GM13977 (cell line): ENCODE results near the gene PDE4D.
"Not testable (repeated sequence)": the region's sequence is repeated elsewhere in the genome, so short reads cannot be mapped to it uniquely, and the experiment has no call there.

Experiments
- DNase-seq: peaks from one replicate; pipeline ENCODE4 v3.0.0; 2012; ENCODE audit warnings: low spot score
- CTCF ChIP-seq: IDR thresholded peaks from 2 replicates; pipeline ENCODE4 v1.5.1; 2012; ENCODE audit warnings: mild to moderate bottlenecking, control low read depth; ENCODE audit not compliant: insufficient read depth; ENCODE audit errors: extremely low read depth, missing control alignments
- in situ Hi-C: fragments of 300-500 bp; cut with MboI; formaldehyde crosslinking; loops from one replicate; pipeline ENCODE4 v1.12.0; 2022; ENCODE audit warnings: low sequenced_read_pairs, low pct_unique_long_range_greater_than_20kb, mixed read lengths, inconsistent platforms; ENCODE audit not compliant: unreplicated experiment

PDE4D gene

GRCh38 chr5:59673438-59674058, 220.0 kb downstream of the PDE4D start:
- peak; percentile 75 for TF ChIP-seq CTCF
- peak; percentile 9 for DNase-seq
- in situ Hi-C loops = loop anchor here (25.0 kb wide), 1 partner anchor 161 kb away; no protein-coding TSS in a partner anchor

GRCh38 chr5:59666440-59667068, 227.0 kb downstream of the PDE4D start:
- no peak for TF ChIP-seq CTCF
- no peak for DNase-seq
- in situ Hi-C loops = loop anchor here (25.0 kb wide), 1 partner anchor 154 kb away; no protein-coding TSS in a partner anchor

GRCh38 chr5:59665832-59666203, 227.7 kb downstream of the PDE4D start:
- in situ Hi-C loops = loop anchor here (25.0 kb wide), 1 partner anchor 154 kb away; no protein-coding TSS in a partner anchor
- DNase-seq = not testable (repeated sequence)

GRCh38 chr5:59665086-59665831, 228.3 kb downstream of the PDE4D start:
- in situ Hi-C loops = loop anchor here (25.0 kb wide), 1 partner anchor 153 kb away; no protein-coding TSS in a partner anchor
- DNase-seq = no peak
- TF ChIP-seq CTCF = no peak

GRCh38 chr5:59661954-59662615, 231.4 kb downstream of the PDE4D start:
- in situ Hi-C loops = loop anchor here (25.0 kb wide), 1 partner anchor 150 kb away; no protein-coding TSS in a partner anchor
- no peak for DNase-seq
- TF ChIP-seq CTCF = no peak

GRCh38 chr5:59661311-59661710, 232.2 kb downstream of the PDE4D start:
- no peak for DNase-seq
- no peak for TF ChIP-seq CTCF
- in situ Hi-C loops = loop anchor here (25.0 kb wide), 1 partner anchor 149 kb away; no protein-coding TSS in a partner anchor
